ENCODE measurements around the gene SYNPO.

Gene SYNPO

DNA sequence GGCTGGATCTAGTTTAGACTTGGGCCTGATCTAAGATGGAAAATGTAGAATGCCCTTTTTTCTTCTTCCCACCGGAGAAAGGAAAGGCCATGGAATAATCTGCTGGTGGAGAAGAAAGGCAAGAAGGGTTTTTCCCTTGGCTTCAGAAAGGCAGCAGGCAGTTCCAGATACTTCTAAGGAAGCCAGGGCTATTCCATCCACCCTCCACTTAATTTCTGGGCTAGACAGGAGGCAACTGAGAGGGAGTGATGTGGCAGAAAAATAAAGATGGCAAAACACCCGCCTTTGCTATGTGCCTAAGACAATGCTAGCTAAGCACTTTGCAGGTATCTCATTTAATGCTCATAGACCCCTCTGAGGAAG lies 30.5 kb downstream of the SYNPO start:
- no peak for TF ChIP-seq EZH2phosphoT487 (conservative IDR thresholded peaks at IDR 0.05; ENCODE audit: low read length)
- TF ChIP-seq, protein P1, sequence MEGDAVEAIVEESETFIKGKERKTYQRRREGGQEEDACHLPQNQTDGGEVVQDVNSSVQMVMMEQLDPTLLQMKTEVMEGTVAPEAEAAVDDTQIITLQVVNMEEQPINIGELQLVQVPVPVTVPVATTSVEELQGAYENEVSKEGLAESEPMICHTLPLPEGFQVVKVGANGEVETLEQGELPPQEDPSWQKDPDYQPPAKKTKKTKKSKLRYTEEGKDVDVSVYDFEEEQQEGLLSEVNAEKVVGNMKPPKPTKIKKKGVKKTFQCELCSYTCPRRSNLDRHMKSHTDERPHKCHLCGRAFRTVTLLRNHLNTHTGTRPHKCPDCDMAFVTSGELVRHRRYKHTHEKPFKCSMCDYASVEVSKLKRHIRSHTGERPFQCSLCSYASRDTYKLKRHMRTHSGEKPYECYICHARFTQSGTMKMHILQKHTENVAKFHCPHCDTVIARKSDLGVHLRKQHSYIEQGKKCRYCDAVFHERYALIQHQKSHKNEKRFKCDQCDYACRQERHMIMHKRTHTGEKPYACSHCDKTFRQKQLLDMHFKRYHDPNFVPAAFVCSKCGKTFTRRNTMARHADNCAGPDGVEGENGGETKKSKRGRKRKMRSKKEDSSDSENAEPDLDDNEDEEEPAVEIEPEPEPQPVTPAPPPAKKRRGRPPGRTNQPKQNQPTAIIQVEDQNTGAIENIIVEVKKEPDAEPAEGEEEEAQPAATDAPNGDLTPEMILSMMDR (IDR thresholded peaks at IDR 0.05; ENCODE audit: insufficient read depth, low read length, poor library complexity, severe bottlenecking), result no peak
- Histone ChIP-seq H3K27me3 (ENCODE audit: low read length) (no peaks in the 10 kb centered on the region), H2AFZ (ENCODE audit: low read depth, low read length, severe bottlenecking) (no peak overlapping the region), H3K9ac (ENCODE audit: low read length) (no peak overlapping the region), H3K36me3 (ENCODE audit: low read length) (no peaks in the 10 kb centered on the region), H3K4me2 (ENCODE audit: low read depth, low read length, poor library complexity, severe bottlenecking) (no peak overlapping the region), H4K20me1 (ENCODE audit: low read depth, low read length) (no peaks in the 10 kb centered on the region), H3K79me2 (ENCODE audit: insufficient read depth, low read length) (no peaks in the 10 kb centered on the region), H3F3A (ENCODE audit: insufficient read depth) (no peaks in the 10 kb centered on the region), H3K9me2 (replicated peaks; ENCODE audit: insufficient read depth, low read length) (no peaks in the 10 kb centered on the region), H3K4me3 (ENCODE audit: insufficient read depth, low read length, poor library complexity, severe bottlenecking) (no peak overlapping the region), H3K9me3 (ENCODE audit: insufficient read depth, low read length) (no peaks in the 10 kb centered on the region), H3K27ac (ENCODE audit: low read depth, low read length) (no peak overlapping the region)

DNA sequence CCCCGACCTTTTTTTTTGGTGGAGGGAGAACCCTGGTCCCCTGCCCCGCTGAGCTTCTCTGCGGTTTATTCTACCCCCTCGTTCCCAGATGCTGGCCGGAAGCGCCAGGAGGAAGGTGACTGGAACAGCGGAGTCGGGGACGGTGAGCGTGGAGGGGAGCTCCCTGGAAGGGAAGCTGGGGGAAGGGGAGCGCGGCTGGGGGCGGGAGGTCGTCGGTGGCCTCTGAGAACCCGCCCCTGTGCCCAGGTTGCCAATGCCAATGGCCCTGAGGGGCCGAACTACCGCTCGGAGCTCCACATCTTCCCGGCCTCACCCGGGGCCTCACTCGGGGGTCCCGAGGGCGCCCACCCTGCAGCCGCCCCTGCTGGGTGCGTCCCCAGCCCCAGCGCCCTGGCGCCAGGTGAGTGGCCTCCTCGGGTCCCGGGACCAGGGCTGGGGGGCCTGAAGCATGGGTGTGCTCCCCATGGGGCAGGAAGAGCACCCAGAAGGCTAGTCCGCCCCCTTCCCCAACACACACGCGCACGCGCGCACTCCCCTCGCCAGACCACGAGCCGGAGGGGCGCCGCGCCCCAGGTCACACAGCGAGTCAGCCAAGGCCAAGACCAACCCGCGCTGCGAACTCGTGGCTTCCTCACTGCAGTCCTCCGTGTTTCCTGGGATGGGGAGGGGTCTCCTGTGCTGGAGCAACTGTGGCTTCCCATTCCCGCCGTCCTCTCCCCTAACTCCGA lies 31.2 kb downstream of the SYNPO start:
- Histone ChIP-seq H3K4me2 (ENCODE audit: low read depth, low read length, poor library complexity, severe bottlenecking) (no peak overlapping the region), H3K36me3 (ENCODE audit: low read length) (no peaks in the 10 kb centered on the region), H3K9me2 (replicated peaks; ENCODE audit: insufficient read depth, low read length) (no peaks in the 10 kb centered on the region), H3K27me3 (ENCODE audit: low read length) (no peaks in the 10 kb centered on the region), H3F3A (ENCODE audit: insufficient read depth) (no peaks in the 10 kb centered on the region), H4K20me1 (ENCODE audit: low read depth, low read length) (no peaks in the 10 kb centered on the region), H2AFZ (ENCODE audit: low read depth, low read length, severe bottlenecking) (no peak overlapping the region), H3K27ac (ENCODE audit: low read depth, low read length) (no peak overlapping the region), H3K4me3 (ENCODE audit: insufficient read depth, low read length, poor library complexity, severe bottlenecking) (no peak overlapping the region), H3K79me2 (ENCODE audit: insufficient read depth, low read length) (no peaks in the 10 kb centered on the region), H3K9me3 (ENCODE audit: insufficient read depth, low read length) (no peaks in the 10 kb centered on the region), H3K9ac (ENCODE audit: low read length) (no peak overlapping the region)
- TF ChIP-seq, protein P1 (IDR thresholded peaks at IDR 0.05; ENCODE audit: insufficient read depth, low read length, poor library complexity, severe bottlenecking), result no peak
- no peak for TF ChIP-seq EZH2phosphoT487 (conservative IDR thresholded peaks at IDR 0.05; ENCODE audit: low read length)

DNA sequence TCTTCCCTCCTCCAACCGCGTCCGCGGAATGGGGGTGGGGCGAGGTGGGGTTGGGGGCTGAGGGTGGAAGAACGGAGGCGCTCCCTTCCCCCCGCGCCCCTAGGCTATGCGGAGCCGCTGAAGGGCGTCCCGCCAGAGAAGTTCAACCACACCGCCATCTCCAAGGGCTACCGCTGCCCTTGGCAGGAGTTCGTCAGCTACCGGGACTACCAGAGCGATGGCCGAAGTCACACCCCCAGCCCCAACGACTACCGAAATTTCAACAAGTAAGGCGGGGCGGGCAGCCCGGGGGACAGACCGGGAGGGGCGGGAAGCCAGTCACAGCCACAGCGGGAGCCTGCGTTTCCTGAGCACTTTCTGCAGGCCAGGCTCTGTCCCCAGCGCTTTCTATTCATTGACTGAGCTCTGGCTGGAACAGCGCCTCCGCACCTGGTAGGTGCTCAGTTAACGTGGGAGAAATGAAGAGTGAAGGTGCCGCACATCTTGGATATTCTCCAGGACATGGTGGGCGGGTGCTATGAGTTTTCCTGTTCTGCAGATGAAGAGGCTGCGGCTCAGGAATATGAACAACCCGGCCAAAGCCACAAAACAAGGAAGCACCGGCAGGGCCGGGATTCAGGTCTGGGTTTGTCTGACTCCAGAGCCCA lies 31.9 kb downstream of the SYNPO start:
- Histone ChIP-seq H3K9ac (ENCODE audit: low read length) (no peak overlapping the region), H3K9me3 (ENCODE audit: insufficient read depth, low read length) (no peaks in the 10 kb centered on the region), H3F3A (ENCODE audit: insufficient read depth) (no peaks in the 10 kb centered on the region), H3K36me3 (ENCODE audit: low read length) (no peaks in the 10 kb centered on the region), H3K9me2 (replicated peaks; ENCODE audit: insufficient read depth, low read length) (no peaks in the 10 kb centered on the region), H3K79me2 (ENCODE audit: insufficient read depth, low read length) (no peaks in the 10 kb centered on the region), H4K20me1 (ENCODE audit: low read depth, low read length) (no peaks in the 10 kb centered on the region), H3K27ac (ENCODE audit: low read depth, low read length) (no peak overlapping the region), H3K27me3 (ENCODE audit: low read length) (no peaks in the 10 kb centered on the region), H3K4me2 (ENCODE audit: low read depth, low read length, poor library complexity, severe bottlenecking) (no peak overlapping the region), H2AFZ (ENCODE audit: low read depth, low read length, severe bottlenecking) (no peak overlapping the region), H3K4me3 (ENCODE audit: insufficient read depth, low read length, poor library complexity, severe bottlenecking) (no peak overlapping the region)
- no peak for TF ChIP-seq EZH2phosphoT487 (conservative IDR thresholded peaks at IDR 0.05; ENCODE audit: low read length)
- TF ChIP-seq, protein P1 (IDR thresholded peaks at IDR 0.05; ENCODE audit: insufficient read depth, low read length, poor library complexity, severe bottlenecking), result no peak
